H9 (cell line): ENCODE measurements around the gene UGT1A5. TPM values are rescaled to one million over a fixed set of nuclear protein-coding genes. Genes with fewer than 3 reads are reported as not detected.

Source experiments
- DNase-seq: peaks from one replicate; pipeline ENCODE4 v3.0.0-alpha.2; 2017
- H2AFZ ChIP-seq: one replicate; pipeline ENCODE4 v1.6.1; 2013; ENCODE audit warnings: mild to moderate bottlenecking, low read length, control low read depth, moderate library complexity
- H2AK5ac ChIP-seq: 2 replicates; pipeline ENCODE4 v1.6.1; 2013; ENCODE audit warnings: low read length, control low read depth, mixed read lengths; ENCODE audit not compliant: insufficient read length
- H2BK120ac ChIP-seq: one replicate; pipeline ENCODE4 v1.6.1; 2013; ENCODE audit warnings: low read depth, mild to moderate bottlenecking, low read length, control low read depth, inconsistent platforms; ENCODE audit not compliant: poor library complexity, severe bottlenecking
- H2BK12ac ChIP-seq: 2 replicates; pipeline ENCODE4 v1.6.1; 2013; ENCODE audit warnings: low read length, control low read depth, mixed read lengths, low read depth; ENCODE audit not compliant: insufficient read length
- H2BK15ac ChIP-seq: 2 replicates; pipeline ENCODE4 v1.6.1; 2013; ENCODE audit warnings: low read depth, low read length, control low read depth
- H2BK20ac ChIP-seq: one replicate; pipeline ENCODE4 v1.6.1; 2013; ENCODE audit warnings: low read depth, mild to moderate bottlenecking, low read length, control low read depth, inconsistent platforms; ENCODE audit not compliant: poor library complexity, severe bottlenecking
- H2BK5ac ChIP-seq: 2 replicates; pipeline ENCODE4 v1.6.1; 2013; ENCODE audit warnings: low read length, control low read depth, mixed read lengths; ENCODE audit not compliant: insufficient read length
- H3K14ac ChIP-seq: 2 replicates; pipeline ENCODE4 v1.6.1; 2013; ENCODE audit warnings: low read length, control low read depth; ENCODE audit not compliant: insufficient read depth
- H3K18ac ChIP-seq: 2 replicates; pipeline ENCODE4 v1.6.1; 2013; ENCODE audit warnings: low read depth, mild to moderate bottlenecking, mixed read lengths, low read length, control low read depth; ENCODE audit not compliant: insufficient read length
- H3K23ac ChIP-seq: 2 replicates; pipeline ENCODE4 v1.6.1; 2013; ENCODE audit warnings: low read length, control low read depth, mixed read lengths, low read depth; ENCODE audit not compliant: insufficient read length
- H3K23me2 ChIP-seq: 2 replicates; pipeline ENCODE4 v1.6.1; 2013; ENCODE audit warnings: low read depth, mild to moderate bottlenecking, mixed read lengths, low read length, control low read depth; ENCODE audit not compliant: insufficient read length, poor library complexity, severe bottlenecking
- H3K27ac ChIP-seq: 2 replicates; pipeline ENCODE4 v1.5.1; 2013; ENCODE audit warnings: low read length, control low read depth, mixed read lengths, low read depth; ENCODE audit not compliant: insufficient read length
- H3K27me3 ChIP-seq: 2 replicates; pipeline ENCODE4 v1.6.1; 2013; ENCODE audit warnings: low read length, control low read depth, inconsistent platforms; ENCODE audit not compliant: insufficient read depth
- H3K4ac ChIP-seq: 2 replicates; pipeline ENCODE4 v1.6.1; 2013; ENCODE audit warnings: low read depth, mild to moderate bottlenecking, control low read depth, inconsistent platforms, low read length, moderate library complexity
- H3K4me1 ChIP-seq: 2 replicates; pipeline ENCODE4 v1.6.1; 2013; ENCODE audit warnings: low read length, control low read depth, inconsistent platforms; ENCODE audit not compliant: insufficient read depth
- H3K4me2 ChIP-seq: 2 replicates; pipeline ENCODE4 v1.6.1; 2013; ENCODE audit warnings: low read length, control low read depth, mixed read lengths; ENCODE audit not compliant: insufficient read length, insufficient read depth
- H3K56ac ChIP-seq: 2 replicates; pipeline ENCODE4 v1.6.1; 2013; ENCODE audit warnings: low read depth, mild to moderate bottlenecking, mixed read lengths, low read length, control low read depth; ENCODE audit not compliant: insufficient read length
- H3K79me1 ChIP-seq: 2 replicates; pipeline ENCODE4 v1.6.1; 2013; ENCODE audit warnings: low read depth, mild to moderate bottlenecking, moderate library complexity, low read length, control low read depth, inconsistent platforms; ENCODE audit not compliant: insufficient read depth, poor library complexity, severe bottlenecking
- H3K79me2 ChIP-seq: 2 replicates; pipeline ENCODE4 v1.6.1; 2013; ENCODE audit warnings: low read length, control low read depth, inconsistent platforms; ENCODE audit not compliant: insufficient read depth
- H3K9ac ChIP-seq: 2 replicates; pipeline ENCODE4 v1.6.1; 2013; ENCODE audit warnings: low read length, control low read depth, mixed read lengths; ENCODE audit not compliant: insufficient read length; ENCODE audit errors: extremely low read depth
- H3K9me3 ChIP-seq: one replicate; pipeline ENCODE4 v1.6.1; 2013; ENCODE audit warnings: low read depth, low read length, inconsistent platforms; ENCODE audit not compliant: control insufficient read depth
- H3T11ph ChIP-seq: one replicate; pipeline ENCODE4 v1.6.1; 2013; ENCODE audit warnings: mild to moderate bottlenecking, low read length, control low read depth, inconsistent platforms
- H4K20me1 ChIP-seq: one replicate; pipeline ENCODE4 v1.6.1; 2013; ENCODE audit not compliant: control insufficient read depth, insufficient read length, insufficient read depth
- H4K5ac ChIP-seq: 2 replicates; pipeline ENCODE4 v1.6.1; 2013; ENCODE audit warnings: low read depth, mild to moderate bottlenecking, mixed read lengths, low read length, control low read depth; ENCODE audit not compliant: insufficient read length
- H4K8ac ChIP-seq: replicated peaks from 2 replicates; pipeline ENCODE4 v1.6.1; 2013; ENCODE audit warnings: low read length, control low read depth, mixed read lengths, low read depth; ENCODE audit not compliant: insufficient read length
- H4K91ac ChIP-seq: 2 replicates; pipeline ENCODE4 v1.6.1; 2013; ENCODE audit warnings: low read depth, mild to moderate bottlenecking, moderate library complexity, mixed read lengths, low read length, control low read depth; ENCODE audit not compliant: insufficient read length
- H3K27ac Mint-ChIP-seq, 3 experiments: 2 replicates in 2 of 3; 3 replicates in 1 of 3; pipeline ENCODE4 v1.8.0; 2020 to 2021; ENCODE audit warnings: mixed read lengths in 3 of 3, mild to moderate bottlenecking in 1 of 3, moderate library complexity in 1 of 3
- H3K27me3 Mint-ChIP-seq: 2 replicates; pipeline ENCODE4 v1.8.0; 2021; ENCODE audit warnings: low read depth, mild to moderate bottlenecking, moderate library complexity, mixed read lengths
- H3K36me3 Mint-ChIP-seq, 3 experiments: 2 replicates in 2 of 3; 3 replicates in 1 of 3; pipeline ENCODE4 v1.8.0; 2020 to 2021; ENCODE audit warnings: low read depth in 3 of 3, mixed read lengths in 3 of 3; ENCODE audit not compliant: insufficient read depth in 1 of 3
- H3K4me1 Mint-ChIP-seq, 2 experiments: 2 replicates each; pipeline ENCODE4 v1.8.0; 2020; ENCODE audit warnings: mixed read lengths in 2 of 2
- H3K4me3 Mint-ChIP-seq, 2 experiments: 2 replicates in 1 of 2; 3 replicates in 1 of 2; pipeline ENCODE4 v1.8.0; 2020 to 2021; ENCODE audit warnings: mild to moderate bottlenecking in 2 of 2, mixed read lengths in 2 of 2, moderate library complexity in 1 of 2
- H3K9me3 Mint-ChIP-seq, 2 experiments: 2 replicates in 1 of 2; 3 replicates in 1 of 2; pipeline ENCODE4 v1.8.0; 2020; ENCODE audit warnings: mild to moderate bottlenecking in 2 of 2, mixed read lengths in 2 of 2, moderate library complexity in 1 of 2
- WGBS: extraction: QIAGEN DNeasy Blood & Tissue Kit; methylation state at CpG from one replicate; pipeline ENCODE4 v1.1.7; 2013; ENCODE audit warnings: missing lambda C conversion rate, low lambda C conversion rate, mixed read lengths; ENCODE audit not compliant: insufficient read length; ENCODE audit errors: extremely low coverage; 5-methylcytosine and 5-hydroxymethylcytosine counted together
- total RNA-seq: library from RNA; stranded (reverse); gene quantifications from 2 replicates; pipeline ENCODE4 v1.2.1, GENCODE V29; 2021
- TF ChIP-seq, protein P1 (sequence below): fragments of 200-600 bp; sonication (generic); conservative IDR thresholded peaks from 3 replicates; pipeline ENCODE4 v1.8.0; 2021; ENCODE audit warnings: antibody characterized with exemption, mild to moderate bottlenecking

The UGT1A5 gene
- total RNA-seq, 1 experiment from 2014 or later: not detected

DNA sequence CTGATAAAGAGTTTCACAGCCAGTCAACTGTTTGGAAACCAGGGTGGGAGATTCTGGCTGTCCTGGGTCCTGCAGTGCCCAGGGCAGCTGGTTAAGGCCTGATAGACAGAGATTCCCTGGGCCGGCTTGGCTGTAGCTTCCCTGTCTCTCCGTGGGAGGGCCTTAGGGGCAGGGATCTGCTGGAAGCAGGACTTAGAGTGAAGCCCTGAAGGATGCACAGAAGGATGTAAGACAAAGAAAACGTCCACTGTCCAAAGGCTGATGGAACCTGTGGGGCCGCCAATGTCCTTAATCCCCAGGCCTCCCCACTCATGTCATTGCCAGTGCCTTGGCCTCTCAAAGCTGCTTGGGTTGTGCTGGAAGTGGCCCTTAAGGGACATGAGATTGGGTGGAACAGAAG lies 98.4 kb downstream of the UGT1A5 start:
- Histone ChIP-seq H2BK20ac (no peak overlapping the region), H2BK5ac (no peak overlapping the region), H3K27ac (no peak overlapping the region), H3K9me3 (no peaks in the 10 kb centered on the region), H3K79me1 (no peaks in the 10 kb centered on the region), H3K23me2 (no peaks in the 10 kb centered on the region), H3K4me1 (no peaks in the 10 kb centered on the region), H2AFZ (no peak overlapping the region), H3K14ac (no peak overlapping the region), H3K79me2 (no peaks in the 10 kb centered on the region), H3K4me2 (no peak overlapping the region), H3K18ac (no peak overlapping the region), H2AK5ac (no peak overlapping the region), H4K20me1 (no peaks in the 10 kb centered on the region), H4K8ac (no peak overlapping the region), H2BK15ac (no peak overlapping the region), H3K4ac (no peak overlapping the region), H3K9ac (no peak overlapping the region), H3K56ac (no peak overlapping the region), H4K91ac (no peak overlapping the region), H3K23ac (no peak overlapping the region), H3K27me3 (no peaks in the 10 kb centered on the region), H2BK120ac (no peak overlapping the region), H2BK12ac (no peak overlapping the region), H4K5ac (no peak overlapping the region), H3T11ph (no peak overlapping the region)
- Mint-ChIP-seq H3K27ac (no peak overlapping the region), H3K9me3 (peaks cover 0 to 2% of the 10 kb centered on the region in 2 experiments; a peak in 2 of 5 replicates), H3K4me3 (no peak overlapping the region), H3K27me3 (peaks cover 15% of the 10 kb centered on the region), H3K36me3 (no peaks in the 10 kb centered on the region), H3K4me1 (no peaks in the 10 kb centered on the region)
- DNase-seq: no peak
- TF ChIP-seq, protein P1, sequence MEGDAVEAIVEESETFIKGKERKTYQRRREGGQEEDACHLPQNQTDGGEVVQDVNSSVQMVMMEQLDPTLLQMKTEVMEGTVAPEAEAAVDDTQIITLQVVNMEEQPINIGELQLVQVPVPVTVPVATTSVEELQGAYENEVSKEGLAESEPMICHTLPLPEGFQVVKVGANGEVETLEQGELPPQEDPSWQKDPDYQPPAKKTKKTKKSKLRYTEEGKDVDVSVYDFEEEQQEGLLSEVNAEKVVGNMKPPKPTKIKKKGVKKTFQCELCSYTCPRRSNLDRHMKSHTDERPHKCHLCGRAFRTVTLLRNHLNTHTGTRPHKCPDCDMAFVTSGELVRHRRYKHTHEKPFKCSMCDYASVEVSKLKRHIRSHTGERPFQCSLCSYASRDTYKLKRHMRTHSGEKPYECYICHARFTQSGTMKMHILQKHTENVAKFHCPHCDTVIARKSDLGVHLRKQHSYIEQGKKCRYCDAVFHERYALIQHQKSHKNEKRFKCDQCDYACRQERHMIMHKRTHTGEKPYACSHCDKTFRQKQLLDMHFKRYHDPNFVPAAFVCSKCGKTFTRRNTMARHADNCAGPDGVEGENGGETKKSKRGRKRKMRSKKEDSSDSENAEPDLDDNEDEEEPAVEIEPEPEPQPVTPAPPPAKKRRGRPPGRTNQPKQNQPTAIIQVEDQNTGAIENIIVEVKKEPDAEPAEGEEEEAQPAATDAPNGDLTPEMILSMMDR: no peak
- WGBS: no CpG with 5 or more reads among the region's 4 CpGs
